HG03025 (cell line): ENCODE measurements around the gene USB1.
"Not testable (repeated sequence)": the region's sequence is repeated elsewhere in the genome, so short reads cannot be mapped to it uniquely, and the experiment has no call there.

ENCODE experiments used
- ATAC-seq: cut with Tn5 transposase; IDR thresholded peaks from one replicate; pipeline ENCODE4 v1.9.1; 2021; ENCODE audit warnings: mild to moderate bottlenecking, moderate library complexity; ENCODE audit not compliant: unreplicated experiment, low FRiP score

Gene USB1

DNA sequence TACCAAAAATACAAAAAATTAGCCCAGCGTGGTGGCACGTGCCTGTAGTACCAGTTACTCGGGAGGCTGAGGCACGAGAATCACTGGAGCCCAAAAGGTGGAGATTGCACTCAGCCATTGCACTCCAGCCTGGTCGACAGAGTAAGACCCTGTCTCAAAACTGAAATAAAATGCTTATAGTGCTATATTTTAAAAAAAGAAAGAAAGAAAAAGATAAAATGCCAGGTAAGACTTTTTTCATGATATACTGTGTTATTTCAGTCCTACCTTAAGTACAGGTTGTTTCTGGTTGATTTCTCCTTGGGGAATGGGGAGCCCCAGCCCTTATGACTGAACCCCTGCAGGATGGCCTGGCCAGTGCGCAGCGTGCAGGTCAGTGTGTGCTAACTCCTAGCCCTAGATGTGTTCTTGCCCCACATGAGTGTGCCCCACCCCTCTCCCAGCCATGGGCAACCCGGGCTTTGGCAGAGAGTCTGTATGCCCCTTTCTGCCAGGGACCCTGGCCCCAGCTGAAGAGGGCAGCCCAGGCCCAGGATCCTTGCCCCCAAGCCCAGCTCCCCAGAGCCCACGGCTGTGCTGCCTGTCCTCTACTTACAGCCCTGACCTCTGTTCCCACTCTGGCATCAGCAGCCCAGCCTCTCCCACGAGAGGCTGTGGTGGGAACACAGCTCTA, 31.6 kb upstream of the USB1 start:
- ATAC-seq, result no peak

DNA sequence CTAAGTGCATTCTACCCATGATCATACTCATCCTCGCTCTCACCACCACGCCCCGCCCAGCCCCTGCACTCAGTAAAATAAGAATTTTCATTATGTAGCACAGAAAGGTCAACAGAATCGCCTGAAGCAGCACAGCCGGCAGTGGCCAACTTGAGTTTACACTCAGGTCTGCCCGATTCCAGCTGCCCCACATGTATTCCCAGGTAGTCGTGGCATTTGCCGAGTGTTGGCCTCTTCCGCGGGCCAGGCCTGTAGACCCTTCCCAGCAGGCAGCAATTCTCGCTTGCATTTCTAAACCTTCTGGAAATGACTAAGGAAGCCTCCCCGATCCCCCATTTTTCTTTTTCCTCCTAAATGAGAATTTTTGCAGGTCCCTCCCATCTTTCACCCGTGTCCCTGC, 30.9 kb upstream of the USB1 start:
- ATAC-seq, result no peak

DNA sequence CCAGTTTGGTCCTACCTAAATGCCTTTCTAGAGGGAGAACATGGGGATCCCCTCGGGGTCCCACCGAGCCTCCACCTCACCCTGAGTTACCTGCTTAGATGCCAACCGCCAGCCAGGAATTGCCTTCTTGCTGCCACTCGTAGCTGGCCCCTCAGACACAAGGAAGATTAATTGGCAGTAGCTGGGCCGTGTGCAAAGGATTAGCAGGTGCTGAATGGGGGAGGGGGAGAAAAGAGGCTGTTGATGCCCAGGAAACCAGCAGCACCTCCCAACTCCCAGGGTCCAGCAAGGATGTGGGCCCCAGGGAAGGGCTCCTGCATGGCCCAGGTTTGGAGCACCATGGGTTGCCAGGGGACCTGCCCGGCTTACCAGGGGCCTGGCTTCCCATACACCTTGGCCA, 30.2 kb upstream of the USB1 start, which contains the start of gene CNGB1:
Gene CNGB1, minus strand, starts transcription at position 159 of the 400 bp plus-strand sequence. CDS start 3,842 bp downstream, outside the sequence.
- ATAC-seq, result no peak

DNA sequence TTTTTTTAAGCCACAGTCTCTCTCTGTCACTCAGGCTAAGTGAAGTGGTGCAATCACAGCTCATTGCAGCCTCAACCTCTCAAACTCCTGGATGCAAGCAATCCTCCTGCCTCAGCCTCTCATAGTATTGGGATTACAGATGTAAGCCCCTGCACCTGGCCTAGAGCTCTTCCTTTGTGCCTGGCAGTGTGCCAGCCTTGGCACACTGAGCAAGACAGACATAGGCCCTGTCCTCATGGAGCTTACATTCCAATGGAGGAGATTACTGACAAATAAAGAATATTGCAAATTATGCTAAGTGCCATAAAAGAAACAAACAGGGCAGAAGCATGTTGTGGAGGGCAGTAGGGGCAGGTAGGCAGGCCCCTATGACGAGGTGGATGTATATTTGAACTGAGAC, 29.4 kb upstream of the USB1 start:
- no peak for ATAC-seq

DNA sequence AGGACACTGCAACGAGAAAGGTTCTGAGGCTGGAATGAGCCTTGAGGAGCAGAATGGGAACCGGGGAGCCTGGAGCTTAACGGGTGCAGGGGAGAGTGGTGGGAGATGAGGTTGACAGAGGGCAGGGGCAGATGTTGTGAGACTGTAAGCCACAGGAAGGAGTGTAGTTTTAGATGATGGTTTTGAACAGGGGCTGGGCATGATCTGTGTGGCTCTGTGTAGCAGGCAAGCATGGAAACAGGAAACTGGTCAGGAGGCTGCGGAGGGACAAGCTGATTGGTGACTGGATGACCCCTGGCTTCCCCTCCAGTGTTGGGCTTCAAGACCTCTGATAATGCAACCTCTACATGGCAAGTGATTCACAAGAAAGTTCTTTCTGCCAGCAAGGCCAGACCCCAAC, 28.9 kb upstream of the USB1 start:
- ATAC-seq, result no peak

DNA sequence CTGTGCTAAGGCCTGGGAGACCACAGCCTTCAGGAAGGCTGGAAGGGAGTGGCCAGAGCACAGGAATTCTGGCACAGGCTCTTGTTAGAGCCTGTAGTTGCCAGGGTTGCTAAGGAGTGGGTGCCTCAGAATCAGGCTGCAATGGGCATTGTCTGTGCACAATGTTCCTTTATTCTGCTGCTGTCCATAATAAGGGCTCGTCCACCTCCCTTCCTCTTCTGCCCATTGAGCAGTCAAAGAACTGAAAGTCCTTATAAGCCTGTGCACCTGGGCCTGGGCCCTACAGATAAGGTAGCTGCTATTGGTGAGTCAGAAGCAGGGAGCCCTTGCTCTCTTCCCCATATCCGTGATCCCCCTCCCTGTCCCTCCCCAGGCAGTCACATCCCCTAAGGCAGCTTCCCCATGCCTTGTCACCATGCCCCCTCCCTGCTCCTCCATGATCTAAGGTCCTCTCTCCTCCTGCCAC, 24.8 kb upstream of the USB1 start:
- no peak for ATAC-seq

DNA sequence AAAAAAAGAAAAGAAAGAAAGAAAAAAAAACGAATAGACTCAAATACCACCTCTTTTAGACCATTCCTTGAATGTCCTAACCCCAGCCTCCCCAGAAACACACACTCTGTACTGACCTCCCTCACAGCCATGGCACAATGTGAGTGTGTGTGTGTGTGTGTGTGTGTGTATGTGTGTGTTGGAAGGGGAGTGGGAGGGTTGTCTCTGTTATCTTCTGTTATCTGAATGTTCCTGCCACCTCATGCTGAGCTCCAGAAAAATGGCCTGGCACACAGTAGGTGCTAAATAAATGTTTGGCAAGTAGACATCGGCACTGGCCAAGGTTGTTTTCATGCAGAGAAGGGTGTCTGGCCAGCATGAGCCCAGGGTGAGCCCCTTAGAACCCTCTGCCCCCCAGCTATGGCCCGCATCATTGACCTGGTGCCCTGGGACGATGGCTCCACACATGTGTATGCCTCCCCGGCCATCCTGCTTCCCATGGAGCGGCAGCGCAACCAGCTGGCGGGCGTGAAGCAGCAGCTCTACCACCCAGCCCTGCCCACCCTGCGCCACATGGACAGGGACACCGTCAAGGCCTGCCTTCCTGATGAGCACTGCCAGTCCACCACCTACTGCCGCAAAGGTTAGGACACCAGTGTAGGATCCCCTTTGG, 23.7 kb upstream of the USB1 start:
- no peak for ATAC-seq

DNA sequence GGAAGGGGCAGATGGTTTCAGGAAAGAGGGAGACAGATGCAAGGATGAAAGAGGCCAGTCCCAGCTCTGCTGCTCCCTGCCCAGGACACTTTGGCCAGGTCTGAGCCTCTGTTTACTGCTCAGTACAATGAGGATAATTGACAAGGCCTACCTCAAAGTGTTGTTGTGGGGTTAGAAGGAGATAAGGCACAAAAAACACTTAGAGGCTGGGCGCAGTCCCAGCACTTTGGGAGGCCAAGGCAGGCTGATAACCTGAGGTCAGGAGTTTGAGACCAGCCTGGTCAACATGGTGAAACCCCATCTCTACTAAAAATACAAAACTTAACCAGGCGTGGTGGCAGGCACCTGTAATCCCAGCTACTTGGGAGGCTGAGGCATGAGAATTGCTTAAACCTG, 23.1 kb upstream of the USB1 start:
- not testable (repeated sequence) for ATAC-seq

DNA sequence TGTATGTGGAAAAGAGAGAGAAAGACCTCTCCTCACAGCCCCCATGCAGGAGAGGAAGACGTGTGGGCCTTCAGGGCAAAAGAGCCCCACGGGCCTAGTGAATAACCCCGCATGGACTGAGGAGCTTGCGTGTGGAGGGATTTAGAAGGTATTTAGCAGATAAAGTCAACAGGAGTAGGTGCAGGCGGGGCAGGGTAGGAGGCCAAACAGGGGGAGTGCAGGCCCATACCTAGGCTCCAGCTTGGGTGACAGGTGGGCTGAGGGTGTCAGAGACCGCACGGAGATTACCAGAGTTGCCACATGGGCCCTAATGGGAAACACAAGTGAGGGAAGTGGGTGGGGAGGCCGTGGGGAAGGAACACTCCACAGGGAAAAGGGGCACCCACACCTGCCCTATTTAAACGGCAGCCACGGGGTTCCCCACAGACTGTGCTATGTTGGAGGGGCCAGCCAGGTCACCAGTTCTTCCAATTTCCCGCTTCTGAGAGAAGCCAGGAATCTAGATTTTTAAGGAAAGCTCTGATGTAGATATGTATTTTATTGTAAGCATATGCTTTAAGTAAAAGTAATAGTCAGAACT, 22.1 kb upstream of the USB1 start:
- no peak for ATAC-seq

DNA sequence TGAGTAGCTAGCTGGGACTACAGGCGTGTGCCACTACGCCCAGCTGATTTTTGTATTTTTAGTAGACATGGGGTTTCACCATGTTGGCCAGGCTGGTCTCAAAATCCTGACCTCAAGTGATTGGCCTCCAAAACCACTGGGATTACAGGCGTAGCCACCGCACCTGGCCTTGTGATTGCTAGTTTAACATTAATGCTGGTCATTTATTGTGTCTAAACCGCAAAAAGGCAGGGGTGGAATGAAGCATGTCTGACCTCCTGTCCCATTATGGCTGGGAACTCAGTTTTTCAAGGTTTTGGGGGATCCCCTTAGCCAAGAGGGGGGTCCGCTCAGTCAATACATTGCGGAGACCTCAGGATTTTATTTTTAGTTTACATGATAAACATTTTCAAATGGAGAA, 19.6 kb upstream of the USB1 start:
- no peak for ATAC-seq

DNA sequence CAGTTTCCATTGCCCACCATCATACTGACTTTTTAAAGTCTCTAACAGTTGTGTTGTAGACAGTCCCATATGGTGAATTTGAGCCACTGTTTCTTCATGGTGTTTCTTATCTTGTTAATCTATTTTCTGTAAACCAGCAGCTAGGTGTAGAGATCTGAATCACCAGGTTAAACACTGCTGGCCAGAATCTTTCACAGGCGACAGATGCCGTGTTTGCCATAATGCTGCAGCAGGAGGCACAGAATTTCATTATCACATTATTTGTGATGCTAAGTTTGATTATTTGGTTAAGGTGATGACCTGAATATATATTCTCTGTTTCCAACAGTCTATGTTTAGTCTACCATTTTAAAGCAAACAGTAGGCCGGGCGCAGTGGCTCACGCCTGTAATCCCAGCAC, 18.8 kb upstream of the USB1 start:
- no peak for ATAC-seq

DNA sequence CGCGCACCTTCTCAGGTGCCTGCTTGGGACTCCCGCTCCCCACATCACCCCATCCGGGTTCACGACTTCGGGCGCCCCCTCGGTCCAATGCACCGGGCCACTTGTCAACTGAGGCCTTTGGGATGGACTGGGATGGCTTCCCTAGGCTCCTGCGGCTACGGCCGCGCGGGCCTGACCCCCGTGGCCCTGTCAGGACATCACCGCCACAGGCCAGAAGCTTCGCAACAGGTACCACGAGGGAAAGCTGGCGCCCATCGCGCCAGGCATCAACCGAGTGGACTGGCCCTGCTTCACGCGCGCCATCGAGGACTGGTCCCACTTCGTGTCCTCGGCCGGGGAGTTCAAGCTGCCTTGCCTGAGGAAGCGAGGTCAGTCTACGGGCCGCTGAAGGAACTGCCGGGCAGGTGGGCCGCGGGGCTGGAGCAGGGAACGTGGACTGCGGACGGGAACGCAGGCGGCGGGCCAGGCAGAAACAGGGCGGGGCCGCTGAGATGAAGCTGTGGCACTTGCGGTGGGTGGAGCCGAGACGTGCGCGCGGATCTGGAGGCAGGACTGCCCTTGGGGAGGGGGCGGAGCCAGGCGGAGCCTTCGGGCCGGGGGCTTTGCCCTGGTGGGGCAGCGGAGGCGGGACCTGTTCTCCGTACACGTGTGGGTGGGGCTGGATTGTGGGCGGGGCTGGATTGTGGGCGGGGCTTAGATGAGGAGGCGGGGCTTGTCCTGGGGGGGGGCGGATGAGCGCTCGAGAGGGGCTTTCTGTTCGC, 16.6 kb upstream of the USB1 start:
- ATAC-seq, result peak; percentile 40

DNA sequence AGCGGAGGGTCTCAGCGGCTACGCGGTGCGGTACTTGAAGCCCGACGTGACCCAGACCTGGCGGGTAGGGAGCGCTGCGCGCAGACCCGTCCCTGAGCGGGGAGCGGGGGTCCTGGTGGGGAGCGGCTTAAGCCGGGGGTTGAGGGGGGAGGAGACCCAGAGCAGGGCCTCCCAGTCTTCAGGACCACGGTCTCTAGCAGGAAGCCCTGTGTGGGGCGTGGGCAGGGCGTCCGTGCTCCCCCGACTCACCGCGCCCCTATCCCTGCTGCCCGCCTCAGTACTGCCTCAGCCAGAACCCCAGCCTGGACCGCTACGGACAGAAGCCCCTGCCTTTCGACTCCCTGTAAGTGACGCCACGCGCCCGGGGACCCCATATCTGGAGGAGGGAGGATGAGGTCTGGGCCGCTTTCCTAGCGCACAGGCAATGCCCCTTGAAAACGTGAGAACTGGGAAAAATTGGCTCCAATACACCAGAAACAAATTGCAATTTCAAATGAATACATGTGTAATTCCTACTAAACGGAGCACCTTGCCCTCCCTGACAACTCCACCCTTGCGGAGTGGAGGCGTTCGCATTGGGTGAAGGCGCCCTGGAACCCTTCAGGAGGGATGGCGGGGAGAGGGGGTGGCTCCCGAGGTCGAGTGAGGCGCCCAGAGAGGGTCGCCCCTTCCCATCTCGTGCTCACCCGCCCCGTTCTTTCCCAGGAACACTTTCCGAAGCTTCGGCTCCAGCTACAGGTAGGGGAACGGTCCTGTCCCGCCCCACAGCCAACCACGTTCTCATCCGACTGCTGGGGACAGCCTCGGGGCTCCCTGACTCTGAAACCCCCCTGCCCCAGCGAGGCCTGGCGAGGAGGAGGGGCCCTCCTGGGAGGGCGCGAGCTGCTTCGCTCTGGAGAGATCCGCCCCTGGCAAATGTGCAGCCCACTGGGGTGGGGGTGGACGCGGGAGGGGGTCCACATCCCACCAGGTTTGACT, 15.7 kb upstream of the USB1 start:
- ATAC-seq, result peak; percentile 29

DNA sequence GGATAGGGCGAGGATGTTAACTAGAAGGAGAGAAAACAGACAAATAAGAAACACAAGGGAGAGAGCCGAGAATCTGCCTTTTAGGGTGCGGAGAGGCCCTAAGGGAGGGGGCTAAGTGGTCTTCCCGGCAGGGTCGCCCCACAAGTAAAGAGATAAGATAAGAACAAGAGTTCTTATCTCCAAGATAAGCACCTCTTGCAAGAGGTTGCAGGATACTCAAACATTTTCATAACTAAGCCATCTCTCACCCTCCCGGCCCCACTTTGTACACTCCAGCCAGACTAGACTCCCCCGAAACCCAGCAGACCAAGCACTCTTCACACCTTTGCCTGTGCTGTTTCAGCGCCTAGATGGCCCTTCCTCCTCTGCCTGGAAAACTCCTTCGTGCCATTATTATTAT, 15.0 kb upstream of the USB1 start:
- no peak for ATAC-seq

DNA sequence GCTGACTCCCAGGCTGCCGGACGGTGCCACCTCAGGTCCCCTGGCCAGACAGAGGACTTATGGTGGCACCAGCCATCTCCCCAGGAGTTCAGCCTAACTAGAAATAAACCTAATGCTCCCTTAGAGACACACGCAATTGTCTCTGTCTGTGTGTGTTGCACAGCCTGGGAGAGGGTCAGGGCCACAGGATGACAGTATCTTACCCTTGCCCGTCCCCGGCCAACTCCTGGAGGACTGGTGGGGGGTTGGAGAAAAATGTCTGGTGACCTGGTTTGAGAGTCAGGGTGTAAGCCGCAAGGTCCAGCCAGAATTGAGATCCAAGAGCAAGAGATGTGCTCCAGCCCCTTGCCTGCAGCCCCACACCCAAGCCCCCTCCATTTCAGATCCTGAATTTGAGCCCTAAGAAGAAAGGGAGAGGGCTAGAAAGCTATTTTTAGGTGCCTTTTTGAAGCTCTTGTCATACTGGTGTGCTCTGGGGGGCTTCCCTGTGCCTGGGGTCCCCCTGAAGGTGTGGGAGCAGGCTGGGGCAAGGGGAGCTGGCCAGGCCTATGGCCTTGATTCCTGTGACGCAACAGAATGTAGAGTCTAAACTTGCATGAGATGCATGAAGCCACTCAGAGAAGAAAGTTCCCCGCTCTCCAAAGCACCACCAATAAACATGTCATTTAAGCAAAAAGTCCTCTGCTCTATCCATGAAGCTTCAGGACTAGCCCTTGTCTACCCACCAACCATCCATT, 13.6 kb upstream of the USB1 start:
- ATAC-seq, result no peak

DNA sequence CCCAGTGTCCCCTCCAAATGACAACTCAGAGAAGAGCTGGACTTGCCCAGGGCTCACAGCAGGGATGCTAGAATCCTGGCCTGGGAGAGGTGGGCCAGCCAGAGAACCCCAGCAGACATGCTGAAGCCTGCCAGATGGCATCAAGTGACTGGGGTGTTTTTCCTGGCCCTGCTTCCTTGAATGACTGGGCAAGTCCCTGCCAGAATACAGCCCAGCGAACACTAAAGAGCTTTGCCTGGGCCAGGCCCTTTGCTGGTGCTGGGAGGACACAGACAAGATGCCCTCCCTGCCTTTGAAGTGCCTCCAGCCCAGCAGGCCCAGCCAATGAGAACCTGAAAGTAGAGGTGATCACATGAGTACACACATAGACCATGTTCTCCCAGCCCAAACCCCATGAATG, 12.3 kb upstream of the USB1 start:
- ATAC-seq, result no peak

DNA sequence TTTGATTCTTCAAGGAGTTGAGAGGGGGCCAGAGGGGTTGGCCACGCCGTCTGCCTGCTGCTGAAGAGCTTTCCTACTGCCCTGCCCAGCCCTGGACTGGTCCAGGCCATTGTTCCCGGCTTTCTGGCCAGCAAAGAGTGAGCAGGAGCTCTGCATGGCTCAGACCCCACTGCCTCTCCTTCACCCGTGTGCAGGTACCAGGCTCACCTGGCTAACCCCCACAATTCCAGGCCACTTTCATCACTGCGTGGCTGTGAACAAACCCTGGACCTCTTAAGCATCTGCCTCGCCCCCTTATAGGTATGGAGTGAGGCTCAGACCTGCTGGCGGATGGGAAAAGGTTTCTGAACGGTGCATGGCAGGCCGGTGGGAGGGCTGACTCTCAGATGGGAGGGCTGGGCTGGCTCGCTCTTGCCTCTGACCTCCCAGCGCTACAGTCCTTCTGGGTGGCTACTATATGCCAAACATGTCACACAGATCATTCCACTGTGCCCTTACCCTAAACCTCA, 9.6 kb upstream of the USB1 start:
- ATAC-seq, result no peak

DNA sequence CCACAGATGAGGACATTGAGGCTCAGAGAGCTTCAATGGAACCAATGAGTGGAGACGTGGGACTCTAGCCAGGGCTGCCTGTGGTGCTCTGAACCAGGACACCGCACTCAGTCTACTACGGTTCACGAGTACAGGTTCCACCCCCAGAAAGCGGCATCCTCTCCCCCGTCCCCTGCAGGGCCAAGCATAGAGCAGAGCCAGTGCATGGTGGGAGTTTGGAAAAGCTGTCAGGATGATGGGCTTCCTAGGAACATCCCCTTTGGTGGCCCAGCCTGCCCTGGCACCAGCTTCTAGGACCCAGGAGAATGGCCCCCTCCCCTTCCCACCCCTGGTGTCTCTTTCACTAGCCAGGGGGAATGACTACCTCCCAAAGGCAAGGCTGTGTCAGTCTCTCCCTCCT, 9.1 kb upstream of the USB1 start:
- no peak for ATAC-seq

DNA sequence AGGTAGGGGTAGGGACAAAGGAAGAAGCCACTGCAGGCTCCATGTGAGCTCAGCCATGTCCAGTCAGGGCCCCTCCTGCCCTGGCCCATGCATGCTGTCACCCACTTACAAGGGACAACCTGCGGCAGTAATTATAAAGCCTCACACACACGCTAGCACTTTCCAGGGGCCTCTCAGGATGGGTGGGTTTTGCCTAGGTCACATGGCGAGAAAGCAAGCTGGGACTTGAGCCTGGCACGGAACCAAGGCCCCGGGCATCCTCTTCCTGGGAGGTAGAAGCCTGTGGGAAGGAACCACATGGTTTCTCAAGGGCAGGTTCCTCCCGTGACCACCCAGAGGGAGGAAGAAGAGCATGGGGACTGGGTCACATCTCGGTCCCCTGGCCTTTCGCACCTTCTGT, 7.8 kb upstream of the USB1 start:
- ATAC-seq, result no peak
